Loucy (cell line): Measurements from ENCODE around the gene GPR107.

Source experiments
- H2AFZ ChIP-seq: fragments of 200-600 bp; sonication (generic); 2 replicates; pipeline ENCODE4 v1.6.0; 2016; ENCODE audit warnings: antibody characterized with exemption, mild to moderate bottlenecking, low read length, moderate library complexity
- H3F3A ChIP-seq: fragments of 200-600 bp; 2 replicates; pipeline ENCODE4 v1.6.0; 2016; ENCODE audit warnings: antibody characterized with exemption, low read depth, mild to moderate bottlenecking
- H3K27me3 ChIP-seq: fragments of 200-600 bp; sonication (generic); 2 replicates; pipeline ENCODE4 v1.6.1; 2014; ENCODE audit warnings: low read length, mild to moderate bottlenecking; ENCODE audit not compliant: insufficient read depth, poor library complexity, severe bottlenecking
- H3K36me3 ChIP-seq: fragments of 200-600 bp; sonication (generic); 2 replicates; pipeline ENCODE4 v1.6.1; 2016; ENCODE audit warnings: low read length; ENCODE audit not compliant: insufficient read depth
- H3K4me1 ChIP-seq: fragments of 200-600 bp; sonication (generic); 2 replicates; pipeline ENCODE4 v1.5.1; 2014; ENCODE audit warnings: low read length, mild to moderate bottlenecking; ENCODE audit not compliant: insufficient read depth, poor library complexity, severe bottlenecking
- H3K4me2 ChIP-seq: fragments of 200-600 bp; sonication (generic); 2 replicates; pipeline ENCODE4 v1.6.0; 2014; ENCODE audit warnings: antibody characterized with exemption, low read length, low read depth, mild to moderate bottlenecking; ENCODE audit not compliant: poor library complexity, severe bottlenecking
- H3K4me3 ChIP-seq: fragments of 200-600 bp; sonication (generic); 2 replicates; pipeline ENCODE4 v1.5.1; 2014; ENCODE audit warnings: low read length, mild to moderate bottlenecking, mixed read lengths; ENCODE audit not compliant: poor library complexity, severe bottlenecking
- H3K79me2 ChIP-seq: fragments of 200-600 bp; sonication (generic); 2 replicates; pipeline ENCODE4 v1.6.1; 2014; ENCODE audit warnings: low read length; ENCODE audit not compliant: insufficient read depth
- H3K9ac ChIP-seq: fragments of 200-600 bp; sonication (generic); 2 replicates; pipeline ENCODE4 v1.6.0; 2014; ENCODE audit warnings: mild to moderate bottlenecking, low read depth, low read length, moderate library complexity; ENCODE audit not compliant: poor library complexity, severe bottlenecking
- H3K9me2 ChIP-seq: fragments of 200-600 bp; sonication (generic); replicated peaks from 2 replicates; pipeline ENCODE4 v1.6.1; 2016; ENCODE audit warnings: low read depth, low read length, mixed read lengths
- H3K9me3 ChIP-seq: fragments of 200-600 bp; sonication (generic); 2 replicates; pipeline ENCODE4 v1.6.1; 2014; ENCODE audit warnings: mild to moderate bottlenecking, antibody characterized with exemption, low read length, low read depth; ENCODE audit not compliant: insufficient read depth
- H4K20me1 ChIP-seq: fragments of 200-600 bp; sonication (generic); 2 replicates; pipeline ENCODE4 v1.6.0; 2014; ENCODE audit warnings: antibody characterized with exemption, low read length, mild to moderate bottlenecking; ENCODE audit not compliant: insufficient read depth, poor library complexity, severe bottlenecking
- CTCF ChIP-seq: fragments of 200-600 bp; sonication (generic); conservative IDR thresholded peaks from 2 replicates; pipeline ENCODE4 v1.5.1; 2014; ENCODE audit warnings: mild to moderate bottlenecking, antibody characterized with exemption, low read length
- EZH2phosphoT487 ChIP-seq: fragments of 200-600 bp; IDR thresholded peaks from 2 replicates; pipeline ENCODE4 v1.6.1; 2018; ENCODE audit warnings: antibody characterized with exemption, mild to moderate bottlenecking, moderate library complexity, borderline replicate concordance

Gene GPR107

GRCh38 chr9:130173666-130173983, 119.9 kb downstream of the GPR107 start:
- Histone ChIP-seq H3K36me3 (no peaks in the 10 kb centered on the region), H3K9me2 (no peaks in the 10 kb centered on the region), H3F3A (no peaks in the 10 kb centered on the region), H3K4me2 (no peak overlapping the region), H4K20me1 (no peaks in the 10 kb centered on the region), H3K79me2 (no peaks in the 10 kb centered on the region), H3K27me3 (no peaks in the 10 kb centered on the region), H3K9ac (no peak overlapping the region), H3K4me1 (no peaks in the 10 kb centered on the region), H2AFZ (no peak overlapping the region), H3K9me3 (no peaks in the 10 kb centered on the region), H3K4me3 (no peak overlapping the region)
- TF ChIP-seq CTCF, result no peak
- no peak for TF ChIP-seq EZH2phosphoT487

DNA sequence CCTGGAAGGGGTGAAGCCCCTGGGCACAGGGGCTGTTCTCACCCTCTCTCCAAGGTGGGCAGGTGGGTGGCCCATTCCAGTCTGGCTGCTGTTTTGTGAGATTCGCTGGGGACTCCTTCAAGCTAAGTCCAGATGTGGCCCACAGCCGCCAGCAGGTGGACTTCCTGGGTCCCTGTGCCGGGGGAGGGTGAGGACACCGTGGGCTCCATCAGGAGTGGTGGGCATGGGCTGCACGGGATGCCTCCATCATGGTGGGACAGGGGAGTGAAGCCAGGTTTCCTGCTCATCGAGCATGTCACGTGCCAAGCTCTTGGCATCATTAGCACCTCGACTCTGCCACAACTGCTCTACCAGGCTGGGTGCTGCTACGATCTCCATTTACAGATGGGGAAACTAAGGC, 120.3 kb downstream of the GPR107 start:
- Histone ChIP-seq H3F3A (no peaks in the 10 kb centered on the region), H3K9me3 (no peaks in the 10 kb centered on the region), H3K79me2 (no peaks in the 10 kb centered on the region), H2AFZ (no peak overlapping the region), H3K4me3 (no peak overlapping the region), H3K27me3 (no peaks in the 10 kb centered on the region), H3K4me1 (no peaks in the 10 kb centered on the region), H3K36me3 (no peaks in the 10 kb centered on the region), H3K9me2 (no peaks in the 10 kb centered on the region), H4K20me1 (no peaks in the 10 kb centered on the region), H3K9ac (no peak overlapping the region), H3K4me2 (no peak overlapping the region)
- TF ChIP-seq EZH2phosphoT487 (no peak), CTCF (no peak)

- no peak overlapping the region for H3K4me3 ChIP-seq
Observed at GRCh38 chr9:130174920-130175321, 121.2 kb downstream of the GPR107 start.

More at GRCh38 chr9:130174920-130175321, 121.2 kb downstream of the GPR107 start:
- H3K27me3 ChIP-seq, result no peaks in the 10 kb centered on the region
- H3K9me3 ChIP-seq, result no peaks in the 10 kb centered on the region
- TF ChIP-seq EZH2phosphoT487 (no peak), CTCF (no peak)
- no peak overlapping the region for H3K4me2 ChIP-seq
- H2AFZ ChIP-seq, result no peak overlapping the region
- H3K9ac ChIP-seq, result no peak overlapping the region
- no peaks in the 10 kb centered on the region for H3K79me2 ChIP-seq
- no peaks in the 10 kb centered on the region for H3K36me3 ChIP-seq
- H3F3A ChIP-seq, result no peaks in the 10 kb centered on the region
- H4K20me1 ChIP-seq, result no peaks in the 10 kb centered on the region
- no peaks in the 10 kb centered on the region for H3K4me1 ChIP-seq
- no peaks in the 10 kb centered on the region for H3K9me2 ChIP-seq
